Measurements from ENCODE around the gene CDKAL1. TPM values are rescaled to one million over a fixed set of nuclear protein-coding genes. Genes with fewer than 3 reads are reported as not detected.

CDKAL1 gene
- total RNA-seq, 4 donors from 2014 or later = 15.2 to 17.9 (median 17.1) TPM

GRCh38 chr6:21264288-21265033, 730.2 kb downstream of the CDKAL1 start:
- no peak for TF ChIP-seq CTCF (IDR thresholded peaks at IDR 0.05; ENCODE audit: low read depth)

DNA sequence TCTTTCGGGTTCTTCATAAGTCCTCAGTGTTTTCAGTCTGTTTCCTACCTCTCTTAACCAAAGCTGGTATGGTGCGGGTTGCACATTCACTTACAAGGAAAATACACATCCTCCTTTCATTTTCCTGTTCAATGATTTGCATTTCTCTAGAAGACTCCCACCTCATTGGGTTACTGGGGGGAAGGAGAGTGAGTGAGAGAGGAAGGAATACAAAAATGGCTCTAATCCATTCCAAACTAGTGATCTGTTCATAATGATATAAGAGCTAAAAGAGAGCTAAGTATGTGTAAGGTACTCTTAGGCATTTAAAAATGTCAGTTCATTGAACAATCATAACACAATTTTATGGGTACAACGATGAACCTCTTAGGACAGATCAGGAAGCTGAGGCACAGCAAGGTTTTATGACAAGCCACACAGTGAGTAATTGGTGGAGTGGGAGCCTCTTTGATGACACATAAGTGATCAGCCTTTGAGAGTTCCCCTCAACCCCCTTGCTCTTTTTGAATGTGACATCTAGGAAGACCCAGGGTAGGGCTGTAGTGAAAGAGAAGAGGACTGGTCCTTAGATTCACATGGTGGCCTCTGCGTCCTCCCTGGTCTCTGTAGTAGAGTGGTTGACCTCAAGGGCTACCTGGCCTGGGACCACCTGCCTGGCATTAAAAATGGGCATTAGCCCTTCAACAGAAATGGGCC, 730.9 kb downstream of the CDKAL1 start:
- TF ChIP-seq CTCF (IDR thresholded peaks at IDR 0.05; ENCODE audit: low read depth) = no peak

GRCh38 chr6:21265730-21266044, 731.4 kb downstream of the CDKAL1 start:
- no peak for TF ChIP-seq CTCF (IDR thresholded peaks at IDR 0.05; ENCODE audit: low read depth)

GRCh38 chr6:21270636-21271201, 736.5 kb downstream of the CDKAL1 start:
- TF ChIP-seq CTCF (IDR thresholded peaks at IDR 0.05; ENCODE audit: low read depth) = no peak

DNA sequence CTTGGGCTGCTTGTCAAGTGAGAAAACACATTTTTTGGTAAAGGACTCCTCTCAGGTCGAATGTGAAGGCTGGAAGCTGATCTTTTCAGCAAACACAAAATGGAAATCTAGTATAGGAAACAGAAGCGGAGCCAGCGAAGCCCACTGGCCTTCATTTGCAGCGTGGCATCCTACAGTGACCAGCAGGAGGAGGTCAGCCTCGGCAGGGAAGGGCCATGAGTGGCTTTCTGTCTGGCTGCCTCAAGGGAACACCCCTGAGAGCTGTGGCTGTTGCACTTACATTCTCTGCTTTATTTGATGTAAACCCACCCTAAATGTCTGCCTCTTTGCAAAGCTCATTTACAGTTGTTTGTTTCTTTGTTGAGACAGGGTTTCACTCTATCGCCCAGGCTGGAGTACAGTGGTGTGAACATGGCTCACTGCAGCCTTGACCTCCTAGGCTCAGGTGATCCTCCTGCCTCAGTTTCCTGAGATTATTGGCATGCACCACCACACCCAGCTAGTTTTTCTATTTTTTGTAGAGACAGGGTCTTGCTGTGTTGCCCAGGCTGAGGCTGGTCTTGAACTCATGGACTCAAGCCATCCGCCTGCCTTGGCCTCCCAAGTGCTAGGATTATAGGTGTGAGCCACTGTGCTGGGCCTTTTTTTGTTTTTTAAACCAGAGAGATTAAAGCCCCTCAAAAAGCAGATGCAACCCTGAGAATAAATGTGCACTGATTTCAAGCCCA, 737.3 kb downstream of the CDKAL1 start:
- TF ChIP-seq CTCF (IDR thresholded peaks at IDR 0.05; ENCODE audit: low read depth) = no peak

DNA sequence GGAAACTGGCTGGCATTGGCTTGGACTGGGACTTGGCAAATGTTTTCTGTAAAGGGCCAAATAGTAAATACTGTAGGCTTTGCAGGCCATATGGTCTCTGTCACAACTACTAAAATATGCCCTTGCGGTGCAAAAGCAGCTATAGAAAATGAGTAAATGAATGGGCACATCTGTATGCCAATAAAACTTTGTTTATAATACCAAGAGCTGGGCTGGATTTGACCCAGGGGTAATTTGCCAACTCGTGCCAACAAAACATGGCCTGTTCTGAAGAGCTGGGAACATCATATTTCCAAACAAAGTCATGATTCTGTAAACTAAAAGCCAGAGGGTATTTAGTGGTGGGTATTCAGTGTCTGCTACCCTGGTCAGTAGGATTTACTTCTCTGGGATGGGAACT, 739.2 kb downstream of the CDKAL1 start:
- TF ChIP-seq CTCF (IDR thresholded peaks at IDR 0.05; ENCODE audit: low read depth) = no peak

DNA sequence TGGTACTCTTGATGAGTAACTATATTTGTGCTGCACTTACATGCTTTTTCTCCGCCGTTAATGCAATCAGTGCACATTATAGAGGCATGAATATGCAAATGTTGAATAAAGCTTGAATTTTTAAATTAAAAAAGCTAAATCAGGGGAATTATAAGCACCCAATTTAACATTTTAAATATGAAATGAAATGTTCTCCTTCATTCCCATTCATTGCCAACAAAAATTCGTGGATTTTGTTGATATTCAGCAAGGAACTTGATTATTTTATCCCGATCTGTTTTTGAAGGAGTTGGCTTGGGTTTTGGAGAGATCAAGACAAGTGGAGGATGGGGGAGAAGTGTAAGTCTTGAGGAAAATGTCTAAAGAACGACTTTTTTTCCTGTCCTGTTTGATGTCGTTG, 740.6 kb downstream of the CDKAL1 start:
- TF ChIP-seq CTCF (IDR thresholded peaks at IDR 0.05; ENCODE audit: low read depth) = no peak
